GM21576 (cell line): ENCODE results near the gene RIT2.

Experiments used
- ATAC-seq: cut with Tn5 transposase; IDR thresholded peaks from one replicate; pipeline ENCODE4 v1.9.1; 2021; ENCODE audit warnings: mild to moderate bottlenecking, moderate library complexity; ENCODE audit not compliant: unreplicated experiment

Gene RIT2

GRCh38 chr18:43017622-43018021 lies 97.9 kb downstream of the RIT2 start:
- ATAC-seq, result no peak

GRCh38 chr18:43013486-43013885 lies 102.0 kb downstream of the RIT2 start:
- ATAC-seq, result no peak

- ATAC-seq, result no peak
Observed at GRCh38 chr18:43012951-43013350, 102.5 kb downstream of the RIT2 start.

GRCh38 chr18:43010611-43011010 lies 104.9 kb downstream of the RIT2 start:
- ATAC-seq, result no peak

- ATAC-seq, result no peak
Observed at GRCh38 chr18:43009674-43010073, 105.8 kb downstream of the RIT2 start.

GRCh38 chr18:43007365-43007764 lies 108.1 kb downstream of the RIT2 start:
- no peak for ATAC-seq

- no peak for ATAC-seq
Observed at GRCh38 chr18:43004421-43004820, 111.1 kb downstream of the RIT2 start.

- ATAC-seq, result no peak
Observed at GRCh38 chr18:43001821-43002220, 113.7 kb downstream of the RIT2 start.

- ATAC-seq, result no peak
Observed at GRCh38 chr18:42996824-42997223, 118.7 kb downstream of the RIT2 start.

- no peak for ATAC-seq
Observed at GRCh38 chr18:42980426-42980825, 135.1 kb downstream of the RIT2 start.

GRCh38 chr18:42977982-42978637 lies 137.4 kb downstream of the RIT2 start:
- no peak for ATAC-seq

- ATAC-seq, result no peak
Observed at GRCh38 chr18:42976869-42977590, 138.5 kb downstream of the RIT2 start.

- no peak for ATAC-seq
Observed at GRCh38 chr18:42969366-42969765, 146.1 kb downstream of the RIT2 start.

- ATAC-seq, result no peak
Observed at GRCh38 chr18:42961298-42961697, 154.2 kb downstream of the RIT2 start.

GRCh38 chr18:42959528-42959927 lies 156.0 kb downstream of the RIT2 start:
- no peak for ATAC-seq

GRCh38 chr18:42958353-42958752 lies 157.1 kb downstream of the RIT2 start:
- ATAC-seq, result no peak

- no peak for ATAC-seq
Observed at GRCh38 chr18:42956287-42956686, 159.2 kb downstream of the RIT2 start.

- ATAC-seq, result no peak
Observed at GRCh38 chr18:42954887-42955286, 160.6 kb downstream of the RIT2 start.

- no peak for ATAC-seq
Observed at GRCh38 chr18:42953306-42953705, 162.2 kb downstream of the RIT2 start.

GRCh38 chr18:42950732-42951131 lies 164.8 kb downstream of the RIT2 start:
- ATAC-seq, result no peak

- no peak for ATAC-seq
Observed at GRCh38 chr18:42948831-42949230, 166.7 kb downstream of the RIT2 start.

GRCh38 chr18:42941860-42942259 lies 173.6 kb downstream of the RIT2 start:
- no peak for ATAC-seq

- ATAC-seq, result no peak
Observed at GRCh38 chr18:42941021-42941420, 174.5 kb downstream of the RIT2 start.
